GM12864 (cell line): ENCODE results near the gene DSN1.

Experiments used
- DNase-seq: peaks from one replicate; pipeline ENCODE4 v3.0.0-alpha.2; 2011; ENCODE audit warnings: low read depth
- H3K4me3 ChIP-seq: 2 replicates; pipeline ENCODE4 v1.5.1; 2011; ENCODE audit warnings: mild to moderate bottlenecking, low read depth, low read length, control low read depth
- CTCF ChIP-seq: IDR thresholded peaks from 2 replicates; pipeline ENCODE4 v1.5.1; 2011; ENCODE audit warnings: low read depth, mild to moderate bottlenecking, moderate library complexity, low read length, control low read depth, inconsistent platforms; ENCODE audit errors: missing control alignments

Gene DSN1

GRCh38 chr20:36818861-36819260, 45.3 kb upstream of the DSN1 start:
- no peak overlapping the region for H3K4me3 ChIP-seq
- DNase-seq = no peak
- no peak for TF ChIP-seq CTCF

- no peak for DNase-seq
- H3K4me3 ChIP-seq = no peak overlapping the region
- no peak for TF ChIP-seq CTCF
Observed at GRCh38 chr20:36818185-36818584, 44.6 kb upstream of the DSN1 start.

GRCh38 chr20:36817496-36817895, 43.9 kb upstream of the DSN1 start:
- TF ChIP-seq CTCF = no peak
- no peak overlapping the region for H3K4me3 ChIP-seq
- no peak for DNase-seq

GRCh38 chr20:36815454-36816091, 42.0 kb upstream of the DSN1 start:
- TF ChIP-seq CTCF = no peak
- H3K4me3 ChIP-seq = no peak overlapping the region
- DNase-seq = no peak

- no peak for DNase-seq
- no peak overlapping the region for H3K4me3 ChIP-seq
- TF ChIP-seq CTCF = no peak
Observed at GRCh38 chr20:36812594-36813463, 39.3 kb upstream of the DSN1 start.

- peak; percentile 92 for TF ChIP-seq CTCF
- no peak overlapping the region for H3K4me3 ChIP-seq
- no peak for DNase-seq
Observed at GRCh38 chr20:36808317-36809257, 35.0 kb upstream of the DSN1 start.
